ENCODE data around the gene ZNF414.

Gene ZNF414

DNA sequence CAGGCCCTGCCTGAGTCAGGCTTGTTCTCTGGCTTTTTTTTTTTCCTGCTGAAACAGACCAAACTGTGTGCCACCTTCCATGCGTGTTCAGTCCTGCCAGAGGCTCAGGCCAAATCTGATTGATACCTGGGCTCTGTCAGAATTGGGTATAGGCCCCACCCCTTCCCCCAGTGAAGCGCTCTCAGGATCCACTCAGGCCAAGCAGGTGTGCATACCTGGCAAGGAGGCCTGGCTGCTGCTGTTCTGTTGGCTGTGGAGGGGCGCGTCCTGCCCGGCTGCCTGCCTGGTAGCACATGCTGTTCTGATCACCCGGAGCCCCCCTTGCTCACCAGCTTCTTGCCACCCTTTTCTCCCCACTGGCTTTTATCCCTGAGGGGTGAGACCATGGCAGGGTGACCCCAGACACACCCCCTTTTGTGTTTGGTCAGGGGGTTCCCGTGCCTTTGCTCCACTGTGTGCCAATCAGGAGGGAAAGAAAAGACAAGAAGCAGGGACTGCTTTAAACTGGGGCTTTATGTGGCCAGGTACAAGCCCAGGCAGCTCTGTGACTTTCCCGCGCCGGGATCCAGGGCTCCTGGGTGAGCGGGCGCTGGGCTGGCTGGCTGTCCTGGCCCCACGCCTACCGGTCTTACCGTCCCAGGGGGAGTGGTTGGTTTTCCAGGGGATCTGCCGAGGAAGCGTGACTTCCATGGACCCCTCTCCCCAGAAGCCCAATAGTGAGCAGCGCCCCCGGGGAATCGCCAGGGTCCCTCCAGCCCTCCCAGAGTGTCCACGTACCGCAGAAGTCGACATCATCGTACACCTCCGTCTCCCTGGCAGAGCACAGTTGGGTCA is 24.2 kb downstream of the ZNF414 start:
- no peak for DNase-seq

DNA sequence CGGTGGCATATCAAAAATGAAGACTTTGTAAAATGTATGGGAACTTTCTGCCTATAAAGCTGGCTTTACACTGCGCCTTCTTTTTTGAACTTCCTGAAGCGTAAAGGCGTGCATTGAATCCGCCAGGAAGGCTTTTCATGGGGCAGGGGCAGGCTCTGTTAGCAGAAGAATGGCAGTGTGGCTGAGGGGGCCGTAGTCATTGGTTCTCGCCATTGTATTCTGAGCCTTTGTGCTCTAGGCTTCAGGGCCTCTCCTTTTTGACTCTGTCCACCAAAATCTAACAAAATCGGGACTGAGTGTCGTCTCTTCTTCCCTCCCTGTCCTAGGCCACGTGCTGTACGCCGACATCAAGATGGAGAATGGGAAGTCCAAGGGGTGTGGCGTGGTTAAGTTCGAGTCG is 25.6 kb downstream of the ZNF414 start:
- no peak for DNase-seq

DNA sequence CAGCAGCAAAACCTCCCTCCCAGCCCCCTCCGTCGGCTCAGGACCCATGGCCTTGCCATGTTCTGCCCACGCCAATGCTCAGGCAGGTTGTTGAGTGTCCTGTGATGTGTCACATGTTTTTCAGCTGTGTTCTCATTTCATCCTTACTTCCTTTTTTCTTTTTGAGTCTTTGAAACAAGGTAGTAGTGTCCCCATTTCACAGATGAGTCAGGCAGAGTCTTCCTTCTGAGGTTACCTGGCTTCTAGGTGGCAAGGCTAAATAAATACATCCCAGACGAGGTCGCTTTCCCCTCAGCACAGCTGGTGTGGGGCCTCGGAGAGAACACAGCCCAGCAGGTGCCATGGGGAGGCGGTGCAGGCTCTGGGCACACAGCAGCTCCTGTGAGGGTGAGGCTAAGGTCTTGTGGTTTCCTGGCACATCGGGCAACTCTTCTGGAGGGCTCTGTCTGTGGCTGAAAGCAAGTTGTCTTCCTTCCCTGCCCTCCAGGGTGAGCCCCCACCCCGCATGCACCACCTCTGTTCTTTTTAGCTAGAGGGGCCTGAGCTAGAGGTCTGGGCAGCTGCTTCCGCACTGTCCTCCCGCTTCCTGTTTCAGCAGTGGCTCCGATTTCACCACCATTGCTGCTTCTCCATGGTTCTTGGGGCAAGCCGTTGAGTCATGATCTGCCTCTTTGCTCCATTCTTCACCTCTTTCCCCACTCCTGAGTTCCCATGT is 26.7 kb downstream of the ZNF414 start:
- DNase-seq, result peak; percentile 99

DNA sequence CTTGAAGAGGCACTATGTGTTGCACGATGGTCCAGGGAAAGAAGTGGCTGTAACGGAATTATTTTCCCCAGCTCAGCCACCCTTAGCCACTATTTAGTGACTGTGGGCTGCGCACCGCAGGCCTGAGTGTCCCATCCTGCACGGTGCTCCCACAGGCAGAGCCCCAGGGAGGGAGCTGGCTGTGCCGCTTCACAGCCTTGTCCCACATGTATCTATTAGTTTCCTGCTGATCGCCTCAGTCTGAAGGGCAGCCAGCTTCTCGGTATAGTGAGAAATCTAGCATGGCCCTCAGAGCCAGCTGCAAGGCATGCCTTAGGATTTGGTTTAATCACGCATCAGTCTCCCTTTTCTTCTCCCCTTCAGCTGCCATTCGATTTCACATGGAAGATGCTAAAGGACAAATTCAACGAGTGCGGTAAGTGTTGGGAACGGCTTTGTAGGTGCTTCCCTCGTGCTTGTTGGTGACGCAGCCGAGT is 27.3 kb downstream of the ZNF414 start:
- peak in 1 of 2 experiments; percentile 50 for DNase-seq

DNA sequence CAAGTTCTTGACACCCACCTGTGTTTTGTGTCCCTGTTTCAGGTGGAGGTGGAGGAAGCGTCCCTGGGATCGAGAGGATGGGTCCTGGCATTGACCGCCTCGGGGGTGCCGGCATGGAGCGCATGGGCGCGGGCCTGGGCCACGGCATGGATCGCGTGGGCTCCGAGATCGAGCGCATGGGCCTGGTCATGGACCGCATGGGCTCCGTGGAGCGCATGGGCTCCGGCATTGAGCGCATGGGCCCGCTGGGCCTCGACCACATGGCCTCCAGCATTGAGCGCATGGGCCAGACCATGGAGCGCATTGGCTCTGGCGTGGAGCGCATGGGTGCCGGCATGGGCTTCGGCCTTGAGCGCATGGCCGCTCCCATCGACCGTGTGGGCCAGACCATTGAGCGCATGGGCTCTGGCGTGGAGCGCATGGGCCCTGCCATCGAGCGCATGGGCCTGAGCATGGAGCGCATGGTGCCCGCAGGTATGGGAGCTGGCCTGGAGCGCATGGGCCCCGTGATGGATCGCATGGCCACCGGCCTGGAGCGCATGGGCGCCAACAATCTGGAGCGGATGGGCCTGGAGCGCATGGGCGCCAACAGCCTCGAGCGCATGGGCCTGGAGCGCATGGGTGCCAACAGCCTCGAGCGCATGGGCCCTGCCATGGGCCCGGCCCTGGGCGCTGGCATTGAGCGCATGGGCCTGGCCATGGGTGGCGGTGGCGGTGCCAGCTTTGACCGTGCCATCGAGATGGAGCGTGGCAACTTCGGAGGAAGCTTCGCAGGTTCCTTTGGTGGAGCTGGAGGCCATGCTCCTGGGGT is 28.2 kb downstream of the ZNF414 start:
- no peak for DNase-seq

DNA sequence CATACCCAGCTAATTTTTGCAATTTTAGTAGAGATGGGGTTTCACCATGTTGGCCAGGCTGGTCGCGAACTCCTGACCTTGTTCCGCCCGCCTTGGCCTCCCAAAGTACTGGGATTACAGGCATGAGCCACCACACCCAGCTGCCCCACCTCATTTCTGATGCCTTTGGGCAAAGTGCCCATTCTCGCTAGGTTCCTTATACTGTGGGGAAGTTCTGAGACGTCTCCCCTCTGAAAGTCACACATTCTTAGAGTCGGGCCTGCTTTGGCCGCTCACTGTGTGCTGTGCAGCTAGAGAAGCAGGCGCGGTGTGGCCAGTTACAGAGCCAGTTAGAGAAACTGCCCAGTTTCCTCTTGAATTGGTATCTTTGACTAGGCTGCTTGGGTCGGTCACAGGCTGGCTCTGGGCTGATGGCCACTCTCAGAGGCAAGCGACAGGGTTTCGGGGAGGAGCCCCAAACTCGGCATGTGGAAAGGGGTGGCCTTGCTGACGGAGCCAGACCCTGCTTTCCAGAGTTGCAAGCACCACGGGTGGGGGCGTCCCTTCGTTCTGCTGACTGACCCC is 29.6 kb downstream of the ZNF414 start:
- no peak for DNase-seq

DNA sequence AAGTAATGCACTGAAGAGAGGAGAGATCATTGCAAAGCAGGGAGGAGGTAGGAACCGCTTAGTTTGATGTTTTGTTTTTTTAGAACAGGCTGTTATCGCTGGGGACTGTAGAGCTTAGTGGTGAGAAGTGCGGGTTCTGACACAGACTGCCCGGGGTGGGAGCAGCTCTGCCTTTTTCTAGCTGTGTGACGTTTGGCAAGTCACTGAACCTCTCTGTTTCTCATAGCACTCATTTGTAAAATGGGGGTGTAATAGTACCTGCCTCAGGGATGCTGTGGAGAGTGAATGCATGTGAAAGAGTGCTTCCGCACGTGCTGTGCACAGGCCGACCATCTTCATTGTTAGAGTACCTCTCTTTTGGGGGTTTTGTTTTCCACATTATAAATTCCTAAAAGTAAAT is 30.8 kb downstream of the ZNF414 start:
- no peak for DNase-seq

DNA sequence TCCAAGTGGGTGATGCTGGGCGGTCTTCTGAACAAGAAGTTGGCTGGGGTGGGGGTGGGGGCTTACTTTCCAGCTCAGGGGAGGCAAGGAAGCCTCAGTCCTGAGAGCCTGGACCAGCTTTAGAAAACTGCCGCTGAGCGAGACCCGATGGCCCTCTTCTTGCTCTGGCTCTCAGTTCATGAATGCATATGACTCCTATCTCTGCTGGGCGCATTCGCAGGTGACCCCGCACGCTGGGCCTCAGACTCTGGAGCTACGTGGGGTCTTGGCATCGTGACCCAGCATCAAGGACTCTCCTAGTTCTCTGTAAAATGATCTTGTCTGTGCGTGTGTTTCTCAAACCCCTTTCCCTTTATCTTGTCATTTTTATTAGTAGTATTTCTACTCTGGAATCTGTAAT is 31.3 kb downstream of the ZNF414 start:
- no peak for DNase-seq

DNA sequence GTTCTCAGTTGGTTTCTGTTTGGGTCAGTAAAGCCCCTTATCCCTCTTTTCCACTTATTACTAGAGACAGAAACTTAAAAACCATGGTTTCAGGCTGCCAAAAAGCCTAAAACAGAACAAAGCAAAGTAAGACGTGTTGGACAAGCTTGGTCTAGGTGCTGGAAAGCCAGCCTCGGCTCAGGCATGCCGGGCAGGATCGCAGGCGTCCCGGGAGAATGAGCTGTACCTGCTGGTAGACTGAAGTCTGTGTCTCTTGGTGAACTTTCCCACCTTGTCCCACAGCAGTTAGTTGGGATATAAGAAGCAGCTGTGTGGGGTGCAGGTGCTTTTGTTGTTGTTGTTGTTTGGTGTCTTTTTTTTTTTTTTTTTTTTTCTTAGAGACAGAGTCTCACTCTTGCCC is 32.4 kb downstream of the ZNF414 start:
- no peak for DNase-seq

DNA sequence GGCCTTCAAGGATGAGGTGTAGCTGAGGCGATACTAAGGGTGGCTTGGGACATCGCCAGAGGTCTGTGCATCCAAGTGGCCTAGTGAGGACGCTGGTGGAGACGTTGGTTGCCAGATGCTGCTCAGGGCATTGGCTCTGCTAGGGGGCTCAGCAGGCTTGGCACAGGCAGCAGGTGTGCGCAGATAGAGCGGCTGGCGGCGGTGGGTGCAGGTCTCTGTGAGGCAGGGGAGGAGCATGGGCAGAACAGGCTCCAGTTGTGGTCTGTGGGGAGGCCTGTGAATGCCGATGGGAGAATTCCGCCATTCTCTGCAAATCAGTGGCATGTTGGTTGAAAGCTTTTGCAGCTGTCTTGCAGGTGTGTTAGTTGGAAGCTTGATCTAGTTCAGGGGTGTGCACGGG is 32.8 kb downstream of the ZNF414 start:
- no peak for DNase-seq

DNA sequence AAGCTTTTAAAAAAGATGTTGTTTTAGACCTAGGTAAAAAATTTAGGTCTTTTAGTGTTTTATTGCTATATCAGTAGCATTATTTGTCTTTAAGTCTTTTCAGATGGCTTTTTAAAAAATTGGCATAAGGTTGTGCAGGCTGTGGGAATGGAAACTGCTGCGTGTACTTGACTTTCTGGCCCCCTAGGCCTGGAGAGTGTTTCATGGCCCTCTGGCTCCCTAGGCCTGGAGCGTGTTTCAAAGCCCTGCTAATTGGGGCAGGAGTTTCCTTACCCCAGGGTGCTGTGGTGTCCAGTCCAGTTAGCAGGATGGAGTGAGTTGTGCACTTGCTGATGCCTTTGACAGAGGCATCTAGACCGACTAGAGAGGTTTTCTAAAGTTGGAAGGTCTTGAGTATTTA is 35.4 kb downstream of the ZNF414 start:
- DNase-seq, result no peak

DNA sequence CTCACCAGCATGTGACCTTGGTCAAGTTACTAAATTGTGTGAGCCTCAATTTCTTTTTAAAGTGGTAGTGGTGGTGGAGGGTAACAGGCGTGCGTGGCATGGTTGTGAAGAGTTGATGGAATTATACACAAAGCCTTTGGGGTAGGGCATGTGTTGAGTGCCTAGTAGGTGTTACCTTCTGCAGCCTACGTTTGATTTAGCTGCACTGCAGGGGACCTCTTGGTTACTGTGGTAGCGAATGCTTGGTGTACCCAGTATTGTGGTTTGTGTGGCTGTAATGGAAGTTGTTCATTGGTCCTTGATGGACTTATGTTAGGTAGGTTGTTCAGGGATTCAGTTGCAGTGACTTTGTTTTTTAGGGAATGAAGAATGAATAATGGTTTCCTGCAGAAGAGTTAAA is 36.1 kb downstream of the ZNF414 start:
- DNase-seq, result no peak

DNA sequence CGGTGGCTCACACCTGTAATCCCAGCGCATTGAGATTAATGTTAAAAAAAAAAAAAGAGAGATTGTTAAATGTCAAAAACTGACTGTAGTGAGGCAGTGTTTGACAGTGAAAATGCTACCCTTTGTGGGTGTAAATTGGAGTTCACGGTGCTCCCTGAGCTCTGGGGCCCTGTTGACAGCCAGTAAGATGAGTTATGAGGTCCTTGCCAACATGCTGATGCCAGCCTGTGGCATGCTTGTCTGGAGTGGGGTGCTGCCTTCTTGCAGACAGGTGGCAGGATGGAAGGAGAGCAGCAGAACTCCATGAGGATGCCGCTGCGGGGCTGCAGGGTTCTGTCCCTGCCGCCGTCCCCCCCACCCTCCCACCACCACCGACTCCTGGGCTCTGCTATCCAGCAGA is 37.4 kb downstream of the ZNF414 start:
- no peak for DNase-seq

DNA sequence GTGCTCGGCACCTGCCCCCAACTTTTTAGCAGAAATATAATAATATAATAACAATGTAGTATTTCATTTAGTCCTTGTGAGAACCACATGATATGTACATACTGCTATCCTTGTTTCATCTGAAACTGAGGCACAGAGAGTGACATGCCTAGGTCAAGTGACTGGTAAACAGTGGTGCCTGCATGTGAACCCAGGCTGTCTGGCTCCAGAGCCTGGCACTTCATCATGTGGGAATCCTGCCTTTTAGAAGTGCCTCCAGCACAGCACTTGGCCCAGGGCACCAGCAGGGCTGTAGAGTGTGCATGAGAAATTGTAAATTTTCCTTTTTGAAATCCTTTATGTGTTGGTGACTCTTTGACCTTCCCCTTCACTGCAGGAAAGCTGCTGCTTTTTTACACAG is 39.0 kb downstream of the ZNF414 start:
- no peak for DNase-seq

DNA sequence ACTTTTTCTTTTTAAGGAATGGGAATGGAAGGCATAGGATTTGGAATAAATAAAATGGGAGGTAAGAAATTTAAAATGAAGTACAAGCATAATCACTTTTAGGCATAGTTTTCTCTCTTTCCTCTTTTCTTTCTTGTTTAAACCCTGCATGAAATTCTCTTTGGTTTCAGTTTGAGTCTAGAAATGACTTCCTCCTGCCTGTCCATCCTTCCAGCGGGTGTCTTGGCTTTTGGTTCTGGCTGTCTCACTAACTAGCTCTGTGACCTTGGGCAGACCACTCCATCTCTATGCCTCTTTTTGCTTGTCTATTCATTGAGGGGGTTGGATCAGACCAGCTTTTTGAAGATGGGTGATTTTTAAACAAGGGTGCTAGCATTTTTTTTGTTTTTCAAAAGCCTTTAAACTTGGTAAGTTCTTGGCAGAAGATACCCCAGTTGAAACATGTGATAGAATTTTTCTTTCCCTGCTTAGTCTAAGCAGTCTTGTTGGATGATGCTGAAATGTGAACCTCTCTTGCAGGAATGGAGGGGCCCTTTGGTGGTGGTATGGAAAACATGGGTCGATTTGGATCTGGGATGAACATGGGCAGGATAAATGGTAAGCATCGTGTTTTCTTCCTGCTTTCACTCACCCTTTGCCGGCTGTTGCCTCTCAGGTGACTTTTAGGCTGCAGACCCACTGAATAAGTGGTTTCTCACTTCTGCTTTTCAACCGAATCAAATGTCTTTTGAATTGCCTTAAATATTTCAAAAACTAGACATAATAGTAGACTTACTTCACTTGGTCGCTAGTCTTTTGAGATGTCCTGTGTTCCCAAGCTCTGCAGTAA is 40.1 kb downstream of the ZNF414 start:
- DNase-seq, result no peak

DNA sequence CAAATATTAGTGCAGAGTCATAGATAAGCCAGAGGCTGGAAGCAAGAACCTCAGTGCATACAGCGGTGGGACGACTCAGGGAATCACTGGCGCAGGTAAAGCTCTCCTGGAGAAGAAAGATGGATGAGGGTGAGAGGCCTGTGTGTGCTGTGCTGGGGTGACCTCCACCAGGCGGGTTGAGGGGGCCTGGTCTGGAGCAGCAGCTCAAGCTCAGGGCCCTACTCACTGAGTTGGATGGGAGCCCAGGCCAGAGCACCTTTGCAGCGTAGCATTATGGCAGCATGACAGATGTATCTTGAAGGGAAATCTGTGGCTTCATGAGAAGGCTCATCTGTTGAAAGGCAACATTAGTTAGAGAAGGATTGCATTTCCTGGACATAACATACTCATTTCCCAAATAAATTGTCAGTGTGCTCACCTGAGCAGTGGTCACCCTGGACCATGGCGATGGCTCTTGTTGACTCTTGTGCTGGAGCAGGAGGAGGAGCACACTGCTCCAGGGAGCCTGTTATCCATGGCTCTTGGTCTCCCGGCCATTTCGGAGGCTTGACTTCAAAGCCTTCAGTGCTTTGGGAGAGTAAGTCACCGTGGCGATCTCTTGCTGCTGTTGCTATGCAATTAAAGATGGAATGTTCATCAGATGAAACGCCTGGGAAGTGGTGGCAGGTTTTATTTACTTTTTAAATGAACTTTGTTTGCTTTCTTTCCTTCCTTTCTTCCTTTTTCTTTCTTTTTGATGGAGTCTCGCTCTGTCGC is 44.2 kb downstream of the ZNF414 start:
- no peak for DNase-seq

DNA sequence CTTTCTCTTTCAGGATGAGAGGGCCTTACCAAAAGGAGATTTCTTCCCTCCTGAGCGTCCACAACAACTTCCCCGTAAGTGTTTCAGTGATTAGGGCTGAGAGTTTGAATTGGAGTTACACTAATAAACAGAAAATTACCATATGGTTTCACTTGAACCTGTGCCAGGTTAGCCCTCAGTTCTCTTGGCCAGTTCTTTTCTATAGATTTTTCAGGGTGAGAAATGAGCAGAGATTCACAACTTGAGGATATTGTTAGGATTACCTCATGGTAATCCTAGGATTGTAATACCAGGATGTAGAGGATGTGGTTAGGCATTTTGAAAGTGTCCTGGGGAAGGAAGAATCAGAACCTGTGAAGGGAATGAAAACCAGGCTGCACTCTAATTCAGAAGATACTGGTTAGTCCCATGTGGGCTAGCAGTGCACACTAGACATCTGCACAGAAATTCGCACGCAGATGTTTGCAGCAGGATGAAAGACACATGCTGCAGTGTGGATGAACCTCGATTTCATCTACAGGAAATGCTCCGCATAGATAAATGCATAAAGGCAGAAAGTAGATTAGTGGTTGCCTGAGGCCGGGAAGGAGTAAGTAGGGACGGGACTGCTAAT is 45.1 kb downstream of the ZNF414 start:
- DNase-seq, result no peak

DNA sequence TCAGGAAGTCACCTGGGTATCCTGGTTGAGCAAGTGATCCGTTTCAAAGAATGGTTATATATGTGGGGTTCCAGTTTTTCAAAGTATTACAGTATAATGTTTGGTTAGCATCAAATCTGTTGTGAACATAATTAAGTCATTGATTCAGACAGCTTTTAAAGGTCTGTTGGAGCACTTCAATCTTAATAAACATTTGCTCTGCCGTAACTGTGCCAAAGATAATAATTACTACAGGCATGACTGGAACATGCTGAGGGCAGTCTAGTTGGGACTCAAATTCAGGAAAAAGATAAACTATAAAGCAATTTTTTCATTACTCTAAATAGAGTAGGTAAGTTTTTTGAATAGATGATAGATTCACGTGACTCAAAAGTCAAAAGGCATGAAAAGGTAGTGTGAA is 45.8 kb downstream of the ZNF414 start:
- no peak for DNase-seq

DNA sequence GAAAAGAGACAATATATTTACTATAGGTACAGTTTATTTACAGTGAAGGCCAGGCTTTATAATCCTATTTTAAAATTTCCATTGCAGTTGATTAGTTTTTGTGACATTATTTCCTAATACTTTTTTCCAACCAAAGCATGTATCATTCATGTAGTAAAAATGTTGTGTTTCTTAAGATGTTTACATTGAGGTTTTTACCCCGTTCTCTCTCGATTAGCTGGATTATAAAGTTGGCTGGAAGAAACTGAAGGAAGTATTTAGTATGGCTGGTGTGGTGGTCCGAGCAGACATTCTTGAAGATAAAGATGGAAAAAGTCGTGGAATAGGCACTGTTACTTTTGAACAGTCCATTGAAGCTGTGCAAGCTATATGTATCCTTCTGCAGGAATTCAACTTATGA is 47.9 kb downstream of the ZNF414 start:
- no peak for DNase-seq

DNA sequence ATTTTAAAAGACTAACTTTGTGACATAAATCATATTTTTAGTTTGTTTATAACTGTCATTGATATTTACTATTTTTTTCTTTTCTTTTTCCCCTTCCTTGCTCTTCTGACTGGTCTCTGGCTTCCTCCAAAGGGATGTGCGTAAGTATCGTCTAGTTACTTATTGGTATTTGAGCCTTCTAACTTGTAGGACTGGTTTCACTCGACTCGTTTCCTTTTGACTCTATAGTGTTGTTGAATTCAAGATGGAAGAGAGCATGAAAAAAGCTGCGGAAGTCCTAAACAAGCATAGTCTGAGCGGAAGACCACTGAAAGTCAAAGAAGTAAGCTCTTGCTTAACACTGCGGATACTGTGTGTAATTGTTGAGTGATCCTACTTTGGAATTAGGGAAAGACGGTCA is 50.6 kb downstream of the ZNF414 start:
- DNase-seq, result no peak

DNA sequence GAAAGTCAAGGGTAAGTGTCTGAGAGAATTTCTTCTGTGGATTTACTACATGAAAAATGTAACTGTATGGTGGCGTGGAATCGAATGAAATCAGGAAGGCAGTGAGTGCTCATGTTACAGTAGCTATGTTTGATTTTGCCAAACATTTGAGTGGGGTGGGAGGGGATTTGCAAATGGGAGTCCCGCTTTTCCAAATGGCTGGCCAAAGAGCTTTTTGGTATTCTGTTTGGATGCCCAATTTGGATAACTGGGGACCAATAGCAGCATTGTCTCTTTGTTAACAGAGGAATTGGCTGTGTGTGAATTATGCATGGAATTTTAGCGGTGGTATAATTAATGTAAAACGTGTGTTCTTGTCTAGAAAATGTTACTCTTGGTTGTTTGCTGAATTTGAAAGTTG is 51.4 kb downstream of the ZNF414 start:
- DNase-seq, result no peak
